Neuronal stem cell (in vitro differentiated cells): ENCODE results near the gene CUL1.

Source experiments
- DNase-seq: peaks from one replicate; pipeline ENCODE4 v3.0.0-alpha.2; 2013; ENCODE audit warnings: low spot score
- H2AFZ ChIP-seq: one replicate; pipeline ENCODE4 v1.6.1; 2013; ENCODE audit warnings: mild to moderate bottlenecking, low read length, inconsistent platforms
- H2AK5ac ChIP-seq: 2 replicates; pipeline ENCODE4 v1.6.1; 2013; ENCODE audit warnings: low read depth, mild to moderate bottlenecking, inconsistent platforms, low read length, moderate library complexity, mixed read lengths
- H2BK120ac ChIP-seq: 2 replicates; pipeline ENCODE4 v1.6.1; 2013; ENCODE audit warnings: low read depth, mild to moderate bottlenecking, inconsistent platforms, low read length, moderate library complexity, mixed read lengths
- H2BK12ac ChIP-seq: one replicate; pipeline ENCODE4 v1.6.1; 2013; ENCODE audit warnings: low read length, inconsistent platforms
- H2BK15ac ChIP-seq: 2 replicates; pipeline ENCODE4 v1.6.1; 2013; ENCODE audit warnings: mild to moderate bottlenecking, low read length, inconsistent platforms, mixed read lengths
- H2BK5ac ChIP-seq: one replicate; pipeline ENCODE4 v1.6.1; 2013; ENCODE audit warnings: inconsistent platforms, mild to moderate bottlenecking, low read length, moderate library complexity
- H3K14ac ChIP-seq: one replicate; pipeline ENCODE4 v1.6.1; 2013; ENCODE audit warnings: low read length, inconsistent platforms
- H3K18ac ChIP-seq: 2 replicates; pipeline ENCODE4 v1.6.1; 2013; ENCODE audit warnings: low read length, inconsistent platforms
- H3K23ac ChIP-seq: 2 replicates; pipeline ENCODE4 v1.6.1; 2013; ENCODE audit warnings: low read depth, mild to moderate bottlenecking, mixed read lengths, low read length, inconsistent platforms; ENCODE audit not compliant: poor library complexity
- H3K27ac ChIP-seq: replicated peaks from 3 replicates; pipeline ENCODE4 v1.5.1; 2013; ENCODE audit warnings: low read length, inconsistent platforms
- H3K27me3 ChIP-seq, 3 experiments: 2 replicates each; pipeline ENCODE4 v1.6.1; 2013; ENCODE audit warnings: low read length in 3 of 3, mild to moderate bottlenecking in 2 of 3, inconsistent platforms in 1 of 3, low read depth in 1 of 3, mixed read lengths in 1 of 3, moderate library complexity in 1 of 3; ENCODE audit not compliant: control insufficient read depth in 3 of 3, insufficient read depth in 3 of 3
- H3K36me3 ChIP-seq, 2 donors: replicated peaks in 1 of 2; 2 replicates each; pipeline ENCODE4 v1.6.1; 2013; ENCODE audit warnings: low read length in 2 of 2; ENCODE audit not compliant: control insufficient read depth in 2 of 2, insufficient read depth in 2 of 2
- H3K4ac ChIP-seq: 2 replicates; pipeline ENCODE4 v1.6.1; 2013; ENCODE audit warnings: inconsistent platforms, mild to moderate bottlenecking, low read length, moderate library complexity
- H3K4me1 ChIP-seq, 2 donors: 1 replicate in 1 of 2; 2 replicates in 1 of 2; pipeline ENCODE4 v1.6.1; 2013; ENCODE audit warnings: low read length in 2 of 2, low read depth in 1 of 2; ENCODE audit not compliant: control insufficient read depth in 2 of 2, insufficient read depth in 1 of 2
- H3K4me2 ChIP-seq: one replicate; pipeline ENCODE4 v1.6.1; 2013; ENCODE audit warnings: mild to moderate bottlenecking, low read length, inconsistent platforms; ENCODE audit not compliant: insufficient read depth, poor library complexity, severe bottlenecking
- H3K4me3 ChIP-seq, 2 donors: 2 replicates each; pipeline ENCODE4 v1.5.1; 2013; ENCODE audit warnings: low read length in 2 of 2, mild to moderate bottlenecking in 2 of 2, inconsistent platforms in 1 of 2, moderate library complexity in 1 of 2
- H3K79me1 ChIP-seq: one replicate; pipeline ENCODE4 v1.6.1; 2013; ENCODE audit warnings: low read depth, mild to moderate bottlenecking, inconsistent platforms, low read length, moderate library complexity
- H3K9ac ChIP-seq: one replicate; pipeline ENCODE4 v1.6.1; 2013; ENCODE audit warnings: mild to moderate bottlenecking, low read depth, low read length, inconsistent platforms; ENCODE audit not compliant: poor library complexity
- H3K9me3 ChIP-seq, 2 donors: replicated peaks in 1 of 2; 2 replicates each; pipeline versions ENCODE3 to v1.6.1; 2013; ENCODE audit warnings: low read length in 2 of 2, mild to moderate bottlenecking in 2 of 2, inconsistent platforms in 1 of 2, low read depth in 1 of 2, mixed read lengths in 1 of 2, moderate library complexity in 1 of 2; ENCODE audit not compliant: control insufficient read depth in 2 of 2, insufficient read depth in 1 of 2
- H4K8ac ChIP-seq: one replicate; pipeline ENCODE4 v1.6.1; 2013; ENCODE audit warnings: low read depth, mild to moderate bottlenecking, inconsistent platforms, low read length, moderate library complexity
- H4K91ac ChIP-seq: one replicate; pipeline ENCODE4 v1.6.1; 2013; ENCODE audit warnings: low read length, low read depth, mild to moderate bottlenecking, inconsistent platforms; ENCODE audit not compliant: poor library complexity
- WGBS, 2 donors: extraction: QIAGEN DNeasy Blood & Tissue Kit; methylation state at CpG; one replicate each; pipeline ENCODE4 v1.1.7; 2013; ENCODE audit warnings: missing lambda C conversion rate in 2 of 2, mixed read lengths in 1 of 2; ENCODE audit not compliant: insufficient read length in 2 of 2, insufficient replicate concordance in 1 of 2; ENCODE audit errors: extremely low coverage in 2 of 2; 5-methylcytosine and 5-hydroxymethylcytosine counted together

The CUL1 gene

GRCh38 chr7:148794476-148794875 lies 95.8 kb downstream of the CUL1 start:
- no peak for DNase-seq
- Histone ChIP-seq H3K23ac (no peak overlapping the region), H2AK5ac (no peak overlapping the region), H3K79me1 (no peaks in the 10 kb centered on the region), H2AFZ (no peak overlapping the region), H2BK15ac (no peak overlapping the region), H3K9ac (no peak overlapping the region), H3K4ac (no peak overlapping the region), H3K27ac (no peak overlapping the region), H3K14ac (no peak overlapping the region), H3K4me1 (no peaks in the 10 kb centered on the region), H3K18ac (no peak overlapping the region), H2BK5ac (no peak overlapping the region), H3K36me3 (peaks cover 37 to 95% of the 10 kb centered on the region in 2 donors), H2BK120ac (no peak overlapping the region), H3K4me3 (no peak overlapping the region), H3K27me3 (no peaks in the 10 kb centered on the region), H3K9me3 (peaks cover 4 to 12% of the 10 kb centered on the region in 2 donors), H3K4me2 (no peak overlapping the region), H4K8ac (no peak overlapping the region), H2BK12ac (no peak overlapping the region), H4K91ac (no peak overlapping the region)
- no CpG with 5 or more reads among the region's 3 CpGs for WGBS, 2 donors

GRCh38 chr7:148796841-148797240 lies 98.1 kb downstream of the CUL1 start:
- Histone ChIP-seq H3K9ac (peak overlapping the region; percentile 38), H3K18ac (no peak overlapping the region), H3K4me2 (no peak overlapping the region), H4K8ac (no peak overlapping the region), H2BK15ac (no peak overlapping the region), H3K23ac (no peak overlapping the region), H2AK5ac (no peak overlapping the region), H3K14ac (no peak overlapping the region), H3K4me3 (no peak overlapping the region), H3K27me3 (no peaks in the 10 kb centered on the region), H2AFZ (no peak overlapping the region), H3K36me3 (peaks cover 45 to 95% of the 10 kb centered on the region in 2 donors), H4K91ac (no peak overlapping the region), H3K27ac (no peak overlapping the region), H2BK5ac (no peak overlapping the region), H3K4ac (no peak overlapping the region), H2BK12ac (no peak overlapping the region), H3K4me1 (no peaks in the 10 kb centered on the region), H3K79me1 (peaks cover 1% of the 10 kb centered on the region), H2BK120ac (no peak overlapping the region), H3K9me3 (peaks cover 4 to 12% of the 10 kb centered on the region in 2 donors)
- WGBS, 2 donors: no CpG with 5 or more reads among the region's 10 CpGs
- DNase-seq: no peak

- Histone ChIP-seq H2BK12ac (no peak overlapping the region), H3K14ac (no peak overlapping the region), H2AFZ (no peak overlapping the region), H3K79me1 (peaks cover 1% of the 10 kb centered on the region), H4K8ac (no peak overlapping the region), H3K27ac (no peak overlapping the region), H3K9me3 (peaks cover 5 to 12% of the 10 kb centered on the region in 2 donors), H3K4me3 (no peak overlapping the region), H2BK15ac (no peak overlapping the region), H3K4ac (no peak overlapping the region), H3K9ac (no peak overlapping the region), H3K4me2 (no peak overlapping the region), H2BK120ac (no peak overlapping the region), H2BK5ac (no peak overlapping the region), H3K23ac (no peak overlapping the region), H3K27me3 (no peaks in the 10 kb centered on the region), H3K18ac (no peak overlapping the region), H3K4me1 (no peaks in the 10 kb centered on the region), H2AK5ac (no peak overlapping the region), H3K36me3 (peaks cover 41 to 91% of the 10 kb centered on the region in 2 donors), H4K91ac (no peak overlapping the region)
- WGBS, 2 donors: no CpG with 5 or more reads among the region's 10 CpGs
- no peak for DNase-seq
These were observed 101.3 kb downstream of the CUL1 start for GRCh38 chr7:148799893-148800555.

GRCh38 chr7:148800677-148801076 lies 102.0 kb downstream of the CUL1 start:
- Histone ChIP-seq H3K18ac (no peak overlapping the region), H2AK5ac (no peak overlapping the region), H3K27me3 (no peaks in the 10 kb centered on the region), H3K4ac (no peak overlapping the region), H4K8ac (no peak overlapping the region), H3K9me3 (peaks cover 5 to 12% of the 10 kb centered on the region in 2 donors), H3K4me1 (no peaks in the 10 kb centered on the region), H2BK12ac (no peak overlapping the region), H3K4me2 (no peak overlapping the region), H3K4me3 (no peak overlapping the region), H3K27ac (no peak overlapping the region), H2BK120ac (no peak overlapping the region), H3K14ac (no peak overlapping the region), H3K36me3 (peaks cover 39 to 95% of the 10 kb centered on the region in 2 donors), H3K79me1 (peaks cover 1% of the 10 kb centered on the region), H3K9ac (no peak overlapping the region), H2BK5ac (no peak overlapping the region), H4K91ac (no peak overlapping the region), H2BK15ac (no peak overlapping the region), H3K23ac (no peak overlapping the region), H2AFZ (no peak overlapping the region)
- WGBS, 2 donors: no CpG with 5 or more reads among the region's 13 CpGs
- DNase-seq: no peak
